ENCODE measurements around the gene FAM53B.

Gene FAM53B

GRCh38 chr10:124630551-124630950 is 113.6 kb downstream of the FAM53B start:
- H3K9me3 ChIP-seq (ENCODE audit: control insufficient read depth, insufficient read depth, low read length) = no peaks in the 10 kb centered on the region
- no peak overlapping the region for H3K27ac ChIP-seq (ENCODE audit: low read depth, low read length)
- no peaks in the 10 kb centered on the region for H3K36me3 ChIP-seq (ENCODE audit: control insufficient read depth, insufficient read depth, low read length)
- no peak overlapping the region for H3K4me3 ChIP-seq (ENCODE audit: low read depth, low read length)
- no peaks in the 10 kb centered on the region for H3K27me3 ChIP-seq (ENCODE audit: control insufficient read depth, insufficient read depth, low read length)
- peaks cover 21% of the 10 kb centered on the region for H3K4me1 ChIP-seq (ENCODE audit: control insufficient read depth, insufficient read depth, low read length)
- H3K9ac ChIP-seq (ENCODE audit: low read depth, low read length) = no peak overlapping the region

- H3K27me3 ChIP-seq (ENCODE audit: control insufficient read depth, insufficient read depth, low read length) = no peaks in the 10 kb centered on the region
- no peak overlapping the region for H3K27ac ChIP-seq (ENCODE audit: low read depth, low read length)
- peaks cover 21% of the 10 kb centered on the region for H3K4me1 ChIP-seq (ENCODE audit: control insufficient read depth, insufficient read depth, low read length)
- no peaks in the 10 kb centered on the region for H3K36me3 ChIP-seq (ENCODE audit: control insufficient read depth, insufficient read depth, low read length)
- H3K4me3 ChIP-seq (ENCODE audit: low read depth, low read length) = no peak overlapping the region
- no peak overlapping the region for H3K9ac ChIP-seq (ENCODE audit: low read depth, low read length)
- no peaks in the 10 kb centered on the region for H3K9me3 ChIP-seq (ENCODE audit: control insufficient read depth, insufficient read depth, low read length)
Measured at GRCh38 chr10:124629842-124630241, 114.3 kb downstream of the FAM53B start.

GRCh38 chr10:124629415-124629814 is 114.8 kb downstream of the FAM53B start:
- H3K27ac ChIP-seq (ENCODE audit: low read depth, low read length) = no peak overlapping the region
- peaks cover 21% of the 10 kb centered on the region for H3K4me1 ChIP-seq (ENCODE audit: control insufficient read depth, insufficient read depth, low read length)
- no peak overlapping the region for H3K9ac ChIP-seq (ENCODE audit: low read depth, low read length)
- no peaks in the 10 kb centered on the region for H3K27me3 ChIP-seq (ENCODE audit: control insufficient read depth, insufficient read depth, low read length)
- H3K4me3 ChIP-seq (ENCODE audit: low read depth, low read length) = no peak overlapping the region
- H3K36me3 ChIP-seq (ENCODE audit: control insufficient read depth, insufficient read depth, low read length) = no peaks in the 10 kb centered on the region
- no peaks in the 10 kb centered on the region for H3K9me3 ChIP-seq (ENCODE audit: control insufficient read depth, insufficient read depth, low read length)

- no peak overlapping the region for H3K4me3 ChIP-seq (ENCODE audit: low read depth, low read length)
- H3K9ac ChIP-seq (ENCODE audit: low read depth, low read length) = no peak overlapping the region
- peaks cover 21% of the 10 kb centered on the region for H3K4me1 ChIP-seq (ENCODE audit: control insufficient read depth, insufficient read depth, low read length)
- H3K36me3 ChIP-seq (ENCODE audit: control insufficient read depth, insufficient read depth, low read length) = no peaks in the 10 kb centered on the region
- H3K27ac ChIP-seq (ENCODE audit: low read depth, low read length) = no peak overlapping the region
- H3K9me3 ChIP-seq (ENCODE audit: control insufficient read depth, insufficient read depth, low read length) = no peaks in the 10 kb centered on the region
- no peaks in the 10 kb centered on the region for H3K27me3 ChIP-seq (ENCODE audit: control insufficient read depth, insufficient read depth, low read length)
Measured at GRCh38 chr10:124628676-124629021, 115.5 kb downstream of the FAM53B start.

GRCh38 chr10:124627866-124628675 is 116.1 kb downstream of the FAM53B start:
- H3K4me1 ChIP-seq (ENCODE audit: control insufficient read depth, insufficient read depth, low read length) = peaks cover 21% of the 10 kb centered on the region
- no peak overlapping the region for H3K27ac ChIP-seq (ENCODE audit: low read depth, low read length)
- H3K9me3 ChIP-seq (ENCODE audit: control insufficient read depth, insufficient read depth, low read length) = no peaks in the 10 kb centered on the region
- no peaks in the 10 kb centered on the region for H3K36me3 ChIP-seq (ENCODE audit: control insufficient read depth, insufficient read depth, low read length)
- H3K27me3 ChIP-seq (ENCODE audit: control insufficient read depth, insufficient read depth, low read length) = no peaks in the 10 kb centered on the region
- no peak overlapping the region for H3K4me3 ChIP-seq (ENCODE audit: low read depth, low read length)
- no peak overlapping the region for H3K9ac ChIP-seq (ENCODE audit: low read depth, low read length)

- peaks cover 21% of the 10 kb centered on the region for H3K4me1 ChIP-seq (ENCODE audit: control insufficient read depth, insufficient read depth, low read length)
- peak overlapping the region; percentile 71 for H3K27ac ChIP-seq (ENCODE audit: low read depth, low read length)
- H3K9ac ChIP-seq (ENCODE audit: low read depth, low read length) = no peak overlapping the region
- no peaks in the 10 kb centered on the region for H3K27me3 ChIP-seq (ENCODE audit: control insufficient read depth, insufficient read depth, low read length)
- H3K36me3 ChIP-seq (ENCODE audit: control insufficient read depth, insufficient read depth, low read length) = no peaks in the 10 kb centered on the region
- no peak overlapping the region for H3K4me3 ChIP-seq (ENCODE audit: low read depth, low read length)
- H3K9me3 ChIP-seq (ENCODE audit: control insufficient read depth, insufficient read depth, low read length) = no peaks in the 10 kb centered on the region
Measured at GRCh38 chr10:124626759-124627380, 117.3 kb downstream of the FAM53B start.

GRCh38 chr10:124625831-124626238 is 118.3 kb downstream of the FAM53B start:
- H3K9ac ChIP-seq (ENCODE audit: low read depth, low read length) = peak overlapping the region; percentile 11; the same call in 1 of the 2 replicates
- H3K27ac ChIP-seq (ENCODE audit: low read depth, low read length) = no peak overlapping the region
- no peaks in the 10 kb centered on the region for H3K27me3 ChIP-seq (ENCODE audit: control insufficient read depth, insufficient read depth, low read length)
- H3K4me1 ChIP-seq (ENCODE audit: control insufficient read depth, insufficient read depth, low read length) = peaks cover 21% of the 10 kb centered on the region
- H3K9me3 ChIP-seq (ENCODE audit: control insufficient read depth, insufficient read depth, low read length) = no peaks in the 10 kb centered on the region
- no peak overlapping the region for H3K4me3 ChIP-seq (ENCODE audit: low read depth, low read length)
- no peaks in the 10 kb centered on the region for H3K36me3 ChIP-seq (ENCODE audit: control insufficient read depth, insufficient read depth, low read length)

- Histone ChIP-seq H3K36me3 (ENCODE audit: control insufficient read depth, insufficient read depth, low read length) (no peaks in the 10 kb centered on the region), H3K27me3 (ENCODE audit: control insufficient read depth, insufficient read depth, low read length) (no peaks in the 10 kb centered on the region), H3K9ac (ENCODE audit: low read depth, low read length) (no peak overlapping the region), H3K9me3 (ENCODE audit: control insufficient read depth, insufficient read depth, low read length) (no peaks in the 10 kb centered on the region), H3K4me1 (ENCODE audit: control insufficient read depth, insufficient read depth, low read length) (peaks cover 21% of the 10 kb centered on the region), H3K27ac (ENCODE audit: low read depth, low read length) (no peak overlapping the region), H3K4me3 (ENCODE audit: low read depth, low read length) (no peak overlapping the region)
Measured at GRCh38 chr10:124624895-124625294, 119.3 kb downstream of the FAM53B start.

- Histone ChIP-seq H3K4me1 (ENCODE audit: control insufficient read depth, insufficient read depth, low read length) (peaks cover 17% of the 10 kb centered on the region), H3K4me3 (ENCODE audit: low read depth, low read length) (no peak overlapping the region)
Measured at GRCh38 chr10:124624466-124624865, 119.7 kb downstream of the FAM53B start.

GRCh38 chr10:124624006-124624405 is 120.2 kb downstream of the FAM53B start:
- H3K36me3 ChIP-seq (ENCODE audit: control insufficient read depth, insufficient read depth, low read length) = no peaks in the 10 kb centered on the region
- no peak overlapping the region for H3K9ac ChIP-seq (ENCODE audit: low read depth, low read length)
- no peaks in the 10 kb centered on the region for H3K27me3 ChIP-seq (ENCODE audit: control insufficient read depth, insufficient read depth, low read length)
- no peaks in the 10 kb centered on the region for H3K9me3 ChIP-seq (ENCODE audit: control insufficient read depth, insufficient read depth, low read length)
- no peak overlapping the region for H3K27ac ChIP-seq (ENCODE audit: low read depth, low read length)
- H3K4me1 ChIP-seq (ENCODE audit: control insufficient read depth, insufficient read depth, low read length) = peaks cover 13% of the 10 kb centered on the region
- H3K4me3 ChIP-seq (ENCODE audit: low read depth, low read length) = no peak overlapping the region

More at GRCh38 chr10:124624466-124624865, 119.7 kb downstream of the FAM53B start:
- Histone ChIP-seq H3K9me3 (ENCODE audit: control insufficient read depth, insufficient read depth, low read length) (no peaks in the 10 kb centered on the region), H3K27me3 (ENCODE audit: control insufficient read depth, insufficient read depth, low read length) (no peaks in the 10 kb centered on the region), H3K36me3 (ENCODE audit: control insufficient read depth, insufficient read depth, low read length) (no peaks in the 10 kb centered on the region), H3K9ac (ENCODE audit: low read depth, low read length) (no peak overlapping the region), H3K27ac (ENCODE audit: low read depth, low read length) (no peak overlapping the region)

GRCh38 chr10:124622866-124623536 is 121.2 kb downstream of the FAM53B start:
- no peak overlapping the region for H3K9ac ChIP-seq (ENCODE audit: low read depth, low read length)

More at GRCh38 chr10:124622866-124623536, 121.2 kb downstream of the FAM53B start:
- H3K27ac ChIP-seq (ENCODE audit: low read depth, low read length) = no peak overlapping the region
- no peak overlapping the region for H3K4me3 ChIP-seq (ENCODE audit: low read depth, low read length)
- no peaks in the 10 kb centered on the region for H3K9me3 ChIP-seq (ENCODE audit: control insufficient read depth, insufficient read depth, low read length)
- H3K27me3 ChIP-seq (ENCODE audit: control insufficient read depth, insufficient read depth, low read length) = no peaks in the 10 kb centered on the region
- H3K4me1 ChIP-seq (ENCODE audit: control insufficient read depth, insufficient read depth, low read length) = peaks cover 13% of the 10 kb centered on the region
- no peaks in the 10 kb centered on the region for H3K36me3 ChIP-seq (ENCODE audit: control insufficient read depth, insufficient read depth, low read length)

All from HUES48 (cell line).